H1 (cell line): Measurements from ENCODE around the gene TRAPPC3. TPM values are rescaled to one million over a fixed set of nuclear protein-coding genes. Genes with fewer than 3 reads are reported as not detected.

ENCODE experiments used
- CTCF ChIA-PET: fragments of 300-600 bp; sonication (Branson Sonifier 250); formaldehyde crosslinking; loops from one replicate; lab custom pipeline; 2021; ENCODE audit not compliant: partially characterized antibody; lab: Charles Lee
- POLR2A ChIA-PET: fragments of 300-600 bp; sonication (Branson Sonifier 250); formaldehyde crosslinking; loops from one replicate; lab custom pipeline; 2021; ENCODE audit warnings: inconsistent platforms; ENCODE audit not compliant: partially characterized antibody; lab: Charles Lee
- DNase-seq, 2 experiments: peaks; one replicate each; pipeline versions ENCODE4 v3.0.0 to v3.0.0-alpha.2; 2010 to 2022; ENCODE audit warnings: low spot score in 2 of 2, low read depth in 1 of 2, mixed read lengths in 1 of 2
- FAIRE-seq: peaks from 2 replicates; lab custom pipeline; 2011; peaks lifted over from hg19 to GRCh38; lab: Jason Lieb, UNC
- H2AFZ ChIP-seq: 2 replicates; pipeline ENCODE4 v1.8.1; 2012; ENCODE audit warnings: low read length, inconsistent platforms
- H2AK5ac ChIP-seq: 2 replicates; pipeline ENCODE4 v1.6.1; 2013; ENCODE audit warnings: low read depth, low read length
- H2BK120ac ChIP-seq: replicated peaks from 2 replicates; pipeline ENCODE3; 2013; ENCODE audit warnings: low read depth, low read length, inconsistent platforms
- H2BK12ac ChIP-seq: 2 replicates; pipeline ENCODE4 v1.6.1; 2013; ENCODE audit warnings: low read depth, low read length
- H2BK15ac ChIP-seq: 2 replicates; pipeline ENCODE4 v1.6.1; 2013; ENCODE audit warnings: low read length
- H2BK20ac ChIP-seq: 2 replicates; pipeline ENCODE4 v1.6.1; 2013; ENCODE audit warnings: low read length
- H2BK5ac ChIP-seq: 2 replicates; pipeline ENCODE4 v1.6.1; 2013; ENCODE audit warnings: low read depth, low read length
- H3K14ac ChIP-seq: 2 replicates; pipeline ENCODE4 v1.6.1; 2013; ENCODE audit warnings: inconsistent platforms; ENCODE audit not compliant: insufficient read length
- H3K18ac ChIP-seq: 2 replicates; pipeline ENCODE4 v1.6.1; 2013; ENCODE audit warnings: low read length; ENCODE audit errors: extremely low read depth
- H3K23ac ChIP-seq: 2 replicates; pipeline ENCODE4 v1.6.1; 2013; ENCODE audit warnings: inconsistent platforms; ENCODE audit not compliant: insufficient read length
- H3K23me2 ChIP-seq: 2 replicates; pipeline ENCODE4 v1.6.1; 2013; ENCODE audit warnings: low read depth, low read length
- H3K27ac ChIP-seq: 2 replicates; pipeline ENCODE4 v1.6.1; 2011; ENCODE audit warnings: low read depth, low read length, inconsistent platforms
- H3K27me3 ChIP-seq, 4 experiments: replicated peaks in 1 of 4; 1 replicate in 1 of 4; 2 replicates in 3 of 4; pipeline versions ENCODE4 v1.6.1 to v1.8.1; 2011 to 2013; ENCODE audit warnings: low read length in 3 of 4, mild to moderate bottlenecking in 3 of 4, inconsistent platforms in 2 of 4, mixed read lengths in 2 of 4, moderate library complexity in 1 of 4; ENCODE audit not compliant: control insufficient read depth in 3 of 4, insufficient read depth in 3 of 4; ENCODE audit errors: extremely low read depth in 1 of 4
- H3K36me3 ChIP-seq, 4 experiments: 2 replicates each; pipeline versions ENCODE4 v1.6.1 to v1.8.1; 2011 to 2013; ENCODE audit warnings: mild to moderate bottlenecking in 4 of 4, low read length in 3 of 4, moderate library complexity in 2 of 4, control low read depth in 1 of 4, inconsistent platforms in 1 of 4; ENCODE audit not compliant: insufficient read depth in 4 of 4, control insufficient read depth in 2 of 4
- H3K4ac ChIP-seq: replicated peaks from 2 replicates; pipeline ENCODE3; 2013; ENCODE audit warnings: low read length, low read depth, mixed read lengths, inconsistent platforms; ENCODE audit not compliant: insufficient read length
- H3K4me1 ChIP-seq, 4 experiments: replicated peaks in 1 of 4; 1 replicate in 1 of 4; 2 replicates in 3 of 4; pipeline versions ENCODE4 v1.6.1 to v1.8.1; 2011 to 2013; ENCODE audit warnings: low read length in 3 of 4, inconsistent platforms in 2 of 4, mixed read lengths in 1 of 4; ENCODE audit not compliant: insufficient read depth in 4 of 4, control insufficient read depth in 3 of 4
- H3K4me2 ChIP-seq, 2 experiments: 2 replicates each; pipeline versions ENCODE4 v1.6.1 to v1.8.1; 2011 to 2013; ENCODE audit warnings: low read depth in 2 of 2, low read length in 2 of 2, control low read depth in 1 of 2, inconsistent platforms in 1 of 2, mild to moderate bottlenecking in 1 of 2; ENCODE audit not compliant: insufficient read depth in 1 of 2
- H3K4me3 ChIP-seq, 4 experiments: fragments of 200-600, 300-600 bp in 1 of 4; sonication (generic), shearing (Covaris generic), sonication (Bioruptor Twin) in 1 of 4; 2 replicates each; pipeline versions ENCODE4 v1.5.1 to v1.8.1; 2011 to 2016; ENCODE audit warnings: low read length in 4 of 4, low read depth in 3 of 4, control low read depth in 2 of 4, inconsistent platforms in 2 of 4, mild to moderate bottlenecking in 2 of 4, mixed read lengths in 1 of 4, moderate library complexity in 1 of 4; ENCODE audit not compliant: insufficient read depth in 2 of 4; ENCODE audit errors: extremely low read depth in 1 of 4
- H3K56ac ChIP-seq: replicated peaks from 2 replicates; pipeline ENCODE3; 2013; ENCODE audit warnings: low read depth, mild to moderate bottlenecking, mixed read lengths, low read length, inconsistent platforms; ENCODE audit not compliant: insufficient read length
- H3K79me1 ChIP-seq: 2 replicates; pipeline ENCODE4 v1.6.1; 2013; ENCODE audit warnings: low read depth, low read length, control low read depth
- H3K79me2 ChIP-seq, 2 experiments: 2 replicates each; pipeline versions ENCODE4 v1.6.1 to v1.8.1; 2012 to 2013; ENCODE audit warnings: low read length in 2 of 2, mild to moderate bottlenecking in 2 of 2, inconsistent platforms in 1 of 2; ENCODE audit not compliant: insufficient read depth in 2 of 2, control insufficient read depth in 1 of 2
- H3K9ac ChIP-seq, 4 experiments: replicated peaks in 1 of 4; 1 replicate in 1 of 4; 2 replicates in 3 of 4; pipeline versions ENCODE4 v1.6.1 to v1.8.1; 2011 to 2013; ENCODE audit warnings: low read depth in 3 of 4, low read length in 3 of 4, control low read depth in 2 of 4, mild to moderate bottlenecking in 2 of 4, moderate library complexity in 2 of 4, inconsistent platforms in 1 of 4; ENCODE audit errors: extremely low read depth in 1 of 4
- H3K9me3 ChIP-seq, 2 experiments: 2 replicates each; pipeline versions ENCODE4 v1.6.1 to v1.8.1; 2012 to 2013; ENCODE audit warnings: mild to moderate bottlenecking in 2 of 2, moderate library complexity in 2 of 2, control low read depth in 1 of 2, inconsistent platforms in 1 of 2, low read depth in 1 of 2, low read length in 1 of 2, mixed read lengths in 1 of 2; ENCODE audit not compliant: insufficient read depth in 2 of 2
- H4K20me1 ChIP-seq, 2 experiments: replicated peaks in 1 of 2; 2 replicates each; pipeline versions ENCODE3 to v1.8.1; 2011 to 2013; ENCODE audit warnings: inconsistent platforms in 2 of 2, low read length in 2 of 2, mild to moderate bottlenecking in 1 of 2; ENCODE audit not compliant: insufficient read depth in 2 of 2, control insufficient read depth in 1 of 2
- H4K5ac ChIP-seq: 2 replicates; pipeline ENCODE4 v1.6.1; 2013; ENCODE audit warnings: low read length, low read depth, mixed read lengths, inconsistent platforms; ENCODE audit not compliant: insufficient read length
- H4K8ac ChIP-seq: 2 replicates; pipeline ENCODE4 v1.8.0; 2013; ENCODE audit warnings: mild to moderate bottlenecking, moderate library complexity, low read length, inconsistent platforms; ENCODE audit not compliant: insufficient read depth; ENCODE audit errors: extremely low read depth
- H4K91ac ChIP-seq: replicated peaks from 2 replicates; pipeline ENCODE3; 2013; ENCODE audit warnings: low read length, mixed read lengths, inconsistent platforms; ENCODE audit not compliant: insufficient read length
- BRCA1 ChIP-seq: IDR thresholded peaks from 2 replicates; pipeline ENCODE4 v1.6.1; 2012; ENCODE audit warnings: low read depth, low read length, improper control_type of control experiment
- CHD1 ChIP-seq: IDR thresholded peaks from 2 replicates; pipeline ENCODE4 v1.6.1; 2012; ENCODE audit warnings: low read depth, low read length, improper control_type of control experiment
- EP300 ChIP-seq, 2 experiments: IDR thresholded peaks; 1 replicate in 1 of 2; 2 replicates in 1 of 2; pipeline ENCODE4 v1.6.1; 2011 to 2012; ENCODE audit warnings: low read depth in 2 of 2, low read length in 2 of 2, mild to moderate bottlenecking in 2 of 2, borderline replicate concordance in 1 of 2, inconsistent platforms in 1 of 2, moderate library complexity in 1 of 2
- GABPA ChIP-seq: IDR thresholded peaks from 2 replicates; pipeline ENCODE4 v1.6.1; 2011; ENCODE audit warnings: mild to moderate bottlenecking, low read length, moderate library complexity, borderline replicate concordance; ENCODE audit not compliant: insufficient read depth
- GTF2F1 ChIP-seq: IDR thresholded peaks from 2 replicates; pipeline ENCODE4 v1.6.1; 2012; ENCODE audit warnings: low read depth, low read length, improper control_type of control experiment, borderline replicate concordance
- HDAC6 ChIP-seq: IDR thresholded peaks from one replicate; pipeline ENCODE4 v1.7.1; 2012; ENCODE audit warnings: low read depth, mild to moderate bottlenecking, inconsistent platforms, low read length, moderate library complexity
- KDM1A ChIP-seq: fragments of 200-600, 300-600 bp; sonication (generic); IDR thresholded peaks from 2 replicates; pipeline ENCODE4 v1.7.1; 2016; ENCODE audit warnings: mild to moderate bottlenecking, low read length, borderline replicate concordance
- MAFK ChIP-seq: IDR thresholded peaks from 2 replicates; pipeline ENCODE4 v1.6.1; 2012; ENCODE audit warnings: low read depth, mild to moderate bottlenecking, improper control_type of control experiment, low read length
- POLR2AphosphoS5 ChIP-seq: IDR thresholded peaks from 2 replicates; pipeline ENCODE4 v1.6.1; 2011; ENCODE audit warnings: low read depth, low read length
- RNF2 ChIP-seq: fragments of 200-900, 300-1000 bp; sonication (generic); IDR thresholded peaks from 2 replicates; pipeline ENCODE4 v1.7.1; 2016; ENCODE audit warnings: borderline replicate concordance, low read depth, mild to moderate bottlenecking, antibody characterized with exemption, low read length; ENCODE audit not compliant: poor library complexity, severe bottlenecking; ENCODE audit errors: missing control alignments
- RXRA ChIP-seq: IDR thresholded peaks from 2 replicates; pipeline ENCODE4 v1.6.1; 2011; ENCODE audit warnings: low read depth, mild to moderate bottlenecking, low read length, moderate library complexity; ENCODE audit not compliant: insufficient read depth
- WGBS, 2 experiments: shearing (Covaris generic) in 1 of 2; methylation state at CpG; one replicate each; pipeline versions ENCODE4 v1.1.6 to v1.1.7; 2013 to 2015; ENCODE audit warnings: low lambda C conversion rate in 2 of 2, mixed read lengths in 2 of 2, inconsistent platforms in 1 of 2, low coverage in 1 of 2, missing lambda C conversion rate in 1 of 2; ENCODE audit not compliant: insufficient replicate concordance in 2 of 2, insufficient coverage in 1 of 2, insufficient read length in 1 of 2; ENCODE audit errors: extremely low coverage in 1 of 2, missing lambda C conversion rate in 1 of 2; 5-methylcytosine and 5-hydroxymethylcytosine counted together
- polyA plus RNA-seq, 7 experiments: library from polyadenylated mRNA; depleted of rRNA in 3 of 7; stranded (reverse) in 5 of 7; unstranded in 2 of 7; fragments of >200 nt in 5 of 7; fragments of 200-250 nt in 2 of 7; gene quantifications; 1 replicate in 5 of 7; 2 replicates in 1 of 7; 4 replicates in 1 of 7; pipeline versions ENCODE4 v1.2.1 to v1.2.3, GENCODE V29; 2011 to 2013; ENCODE audit warnings: missing spikeins in 2 of 7, mixed read lengths in 2 of 7
- total RNA-seq: library from RNA; stranded (reverse); fragmentation: NEBNext Ultra II Directional; extraction: Animal tissue kit (Norgen Biotek cat#: 25700); gene quantifications from 2 replicates; pipeline ENCODE4 v1.2.1, GENCODE V29; 2021

Gene TRAPPC3
- total and polyA plus RNA-seq, 2 of the 8 experiments (the other 6 are each of a cell fraction or from before 2014, with no cell fraction given) = 47.8 to 51.0 TPM

DNA sequence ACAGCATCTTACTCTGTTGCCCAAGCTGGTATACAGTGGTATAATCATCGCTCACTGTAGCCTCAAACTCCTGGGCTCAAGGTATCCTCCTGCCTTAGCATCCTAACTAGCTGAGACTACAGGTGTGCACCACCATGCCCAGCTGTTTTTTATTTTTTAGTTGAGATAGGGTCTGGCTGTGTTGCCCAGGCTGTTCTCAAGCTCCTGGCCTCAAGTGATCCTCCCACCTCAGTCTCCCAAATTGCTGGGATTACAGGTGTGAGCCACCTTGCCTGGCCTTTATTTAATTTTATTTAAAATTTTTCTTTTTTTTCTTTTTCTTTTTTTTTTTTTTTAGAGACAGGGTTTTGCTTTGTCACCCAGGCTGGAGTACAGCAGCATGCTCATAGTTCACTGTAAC lies 15.9 kb upstream of the TRAPPC3 start:
- Histone ChIP-seq H4K91ac (no peak overlapping the region), H3K4ac (no peak overlapping the region), H3K14ac (no peak overlapping the region), H3K4me3 (no peak overlapping the region), H4K20me1 (peaks cover 0 to 26% of the 10 kb centered on the region in 2 experiments), H4K5ac (no peak overlapping the region), H2AFZ (no peak overlapping the region), H2BK15ac (no peak overlapping the region), H3K27me3 (no peaks in the 10 kb centered on the region), H3K4me1 (peaks cover 0 to 13% (median 7%) of the 10 kb centered on the region in 4 experiments; a peak in 6 of 7 replicates), H2BK20ac (no peak overlapping the region), H3K4me2 (no peak overlapping the region), H3K56ac (no peak overlapping the region), H2AK5ac (no peak overlapping the region), H4K8ac (no peak overlapping the region), H3K79me1 (peaks cover 5% of the 10 kb centered on the region; the same call in 1 of the 2 replicates), H3K23me2 (no peaks in the 10 kb centered on the region), H2BK5ac (no peak overlapping the region), H2BK120ac (no peak overlapping the region), H3K18ac (no peak overlapping the region), H3K9ac (no peak overlapping the region), H3K23ac (no peak overlapping the region), H2BK12ac (no peak overlapping the region), H3K9me3 (no peaks in the 10 kb centered on the region), H3K36me3 (no peaks in the 10 kb centered on the region), H3K79me2 (peaks cover 0 to 26% of the 10 kb centered on the region in 2 experiments; a peak in 3 of 4 replicates), H3K27ac (no peak overlapping the region)
- ChIA-PET CTCF (interaction anchor here (0.7 to 17.6 kb wide), 5 partner anchors 11 to 90 kb away, joined by 3 to 233 read pairs (median 5); no protein-coding TSS in a partner anchor), POLR2A (interaction anchor here (0.6 to 1.4 kb wide), 3 partner anchors 10 to 327 kb away, joined by 3 to 4 read pairs (median 4); no protein-coding TSS in a partner anchor)
- FAIRE-seq = no peak
- WGBS, 2 experiments = 100% methylated on average over 1 of the region's 1 CpG; no CpG with 5 or more reads in 1 of the 2 experiments
- TF ChIP-seq GTF2F1 = no peak
- TF ChIP-seq RNF2 = no peak
- TF ChIP-seq GABPA = no peak
- no peak for TF ChIP-seq HDAC6
- no peak for TF ChIP-seq MAFK
- no peak for TF ChIP-seq KDM1A
- no peak for TF ChIP-seq CHD1
- no peak for TF ChIP-seq BRCA1
- no peak for TF ChIP-seq EP300 (IDR thresholded peaks at IDR 0.05; ENCODE audit: borderline replicate concordance in 1 of 2, low read depth in 2 of 2, low read length in 2 of 2)
- no peak for TF ChIP-seq POLR2AphosphoS5
- TF ChIP-seq RXRA = no peak
- DNase-seq = no peak
